H1 (cell line): ENCODE data around the gene VAT1L. TPM values are rescaled to one million over a fixed set of nuclear protein-coding genes. Genes with fewer than 3 reads are reported as not detected.

Experiments
- CEBPB ChIP-seq: IDR thresholded peaks from 2 replicates; pipeline ENCODE4 v1.6.1; 2012; ENCODE audit warnings: low read depth, low read length
- E2F6 ChIP-seq: IDR thresholded peaks from 2 replicates; pipeline ENCODE4 v1.6.1; 2012; ENCODE audit warnings: inconsistent platforms
- MAX ChIP-seq: IDR thresholded peaks from 2 replicates; pipeline ENCODE4 v1.6.1; 2012; ENCODE audit warnings: inconsistent platforms
- NANOG ChIP-seq: IDR thresholded peaks from 2 replicates; pipeline ENCODE4 v1.6.1; 2011; ENCODE audit warnings: low read length, low read depth, mild to moderate bottlenecking, inconsistent platforms; ENCODE audit not compliant: insufficient read depth, poor library complexity, severe bottlenecking
- PHF8 ChIP-seq: fragments of 200-600 bp; sonication (generic); conservative IDR thresholded peaks from 2 replicates; pipeline ENCODE4 v1.7.1; 2012; ENCODE audit warnings: low read depth, mild to moderate bottlenecking, inconsistent platforms, low read length, moderate library complexity
- POU5F1 ChIP-seq: IDR thresholded peaks from 2 replicates; pipeline ENCODE4 v1.6.1; 2011; ENCODE audit warnings: low read depth, mild to moderate bottlenecking, low read length, moderate library complexity
- polyA plus RNA-seq, 7 experiments: library from polyadenylated mRNA; depleted of rRNA in 3 of 7; stranded (reverse) in 5 of 7; unstranded in 2 of 7; fragments of >200 nt in 5 of 7; fragments of 200-250 nt in 2 of 7; gene quantifications; 1 replicate in 5 of 7; 2 replicates in 1 of 7; 4 replicates in 1 of 7; pipeline versions ENCODE4 v1.2.1 to v1.2.3, GENCODE V29; 2011 to 2013; ENCODE audit warnings: missing spikeins in 2 of 7, mixed read lengths in 2 of 7
- total RNA-seq: library from RNA; stranded (reverse); fragmentation: NEBNext Ultra II Directional; extraction: Animal tissue kit (Norgen Biotek cat#: 25700); gene quantifications from 2 replicates; pipeline ENCODE4 v1.2.1, GENCODE V29; 2021

VAT1L gene
- total and polyA plus RNA-seq, 2 of the 8 experiments (the other 6 are each of a cell fraction or from before 2014, with no cell fraction given), result 46.3 to 48.2 TPM

- TF ChIP-seq POU5F1 (no peak), CEBPB (no peak), E2F6 (no peak), PHF8 (no peak), MAX (no peak), NANOG (no peak)
These were observed 237.3 kb downstream of the VAT1L start (continued) for GRCh38 chr16:78025631-78026030.
